K562 (cell line): ENCODE measurements around the gene UGT3A2. TPM values are rescaled to one million over a fixed set of nuclear protein-coding genes. Genes with fewer than 3 reads are reported as not detected.

Experiments used
- ATAC-seq: fragments of 200-7000 bp; cut with Tn5 transposase; 3 replicates; pipeline ENCODE4 v1.9.1; 2020; ENCODE audit warnings: moderate library complexity
- BruUV-seq: library from RNA; stranded (reverse); fragments of 400-500 nt; replicated peaks from 2 replicates; lab custom pipeline; 2021; lab: Mats Ljungman, UMichigan
- CTCF ChIA-PET: fragments of 300-600 bp; formaldehyde crosslinking; extraction: SDS; loops from one replicate; lab custom pipeline; 2021; ENCODE audit warnings: low intra/inter-chr PET ratio; lab: Yijun Ruan, JAX
- POLR2A ChIA-PET: fragments of 300-600, 350-650 bp; sonication (Branson Sonifier 250); formaldehyde crosslinking; extraction: SDS; loops from one replicate; lab custom pipeline; 2021; ENCODE audit warnings: antibody characterized with exemption, inconsistent platforms; lab: Yijun Ruan, JAX
- DNase-seq, 4 experiments: peaks; one replicate each; pipeline versions ENCODE4 v3.0.0 to v3.0.0-alpha.2; 2011 to 2018; ENCODE audit warnings: low spot score in 3 of 4, mixed read lengths in 3 of 4; ENCODE audit errors: extremely low read depth in 1 of 4
- FAIRE-seq: peaks from 2 replicates; lab custom pipeline; 2011; peaks lifted over from hg19 to GRCh38; lab: Jason Lieb, UNC
- H2AFZ ChIP-seq: 2 replicates; pipeline ENCODE4 v1.6.0; 2011; ENCODE audit warnings: low read depth, low read length, control low read depth, inconsistent platforms
- H3K27ac ChIP-seq: fragments of 200-600 bp; 3 replicates; pipeline ENCODE4 v1.8.0; 2011; ENCODE audit warnings: low read depth, mild to moderate bottlenecking, control low read depth, inconsistent platforms, low read length, moderate library complexity, mixed read lengths; ENCODE audit errors: extremely low read depth
- H3K27me3 ChIP-seq, 2 experiments: fragments of 300-600 bp in 1 of 2; 2 replicates in 1 of 2; 3 replicates in 1 of 2; pipeline versions ENCODE4 v1.6.0 to v1.8.0; 2011; ENCODE audit warnings: inconsistent platforms in 2 of 2, low read length in 2 of 2, mild to moderate bottlenecking in 1 of 2, mixed read lengths in 1 of 2, moderate library complexity in 1 of 2; ENCODE audit not compliant: control insufficient read depth in 2 of 2, insufficient read depth in 2 of 2
- H3K36me3 ChIP-seq: fragments of 300-600 bp; 3 replicates; pipeline ENCODE4 v1.8.0; 2011; ENCODE audit warnings: mild to moderate bottlenecking, low read length, inconsistent platforms; ENCODE audit not compliant: control insufficient read depth, insufficient read depth
- H3K4me1 ChIP-seq, 2 experiments: fragments of 200-600 bp in 1 of 2; replicated peaks in 1 of 2; 2 replicates in 1 of 2; 3 replicates in 1 of 2; pipeline versions ENCODE4 v1.5.1 to v1.8.0; 2011; ENCODE audit warnings: inconsistent platforms in 2 of 2, low read length in 2 of 2, mild to moderate bottlenecking in 1 of 2, mixed read lengths in 1 of 2, moderate library complexity in 1 of 2; ENCODE audit not compliant: control insufficient read depth in 2 of 2, insufficient read depth in 2 of 2
- H3K4me2 ChIP-seq: 2 replicates; pipeline ENCODE4 v1.6.1; 2011; ENCODE audit warnings: low read length, control low read depth, inconsistent platforms, mixed read lengths; ENCODE audit not compliant: insufficient read depth
- H3K4me3 ChIP-seq: fragments of 200-600 bp; sonication (generic), shearing (Covaris generic); 2 replicates; pipeline ENCODE4 v1.5.1; 2016; ENCODE audit warnings: control low read depth, inconsistent platforms
- H3K79me2 ChIP-seq: fragments of 200-600 bp; 3 replicates; pipeline ENCODE4 v1.8.0; 2011; ENCODE audit warnings: low read length, inconsistent platforms; ENCODE audit not compliant: control insufficient read depth, insufficient read depth
- H3K9ac ChIP-seq, 2 experiments: 2 replicates each; pipeline versions ENCODE4 v1.6.0 to v1.6.1; 2011; ENCODE audit warnings: low read depth in 2 of 2, low read length in 2 of 2, control low read depth in 1 of 2, inconsistent platforms in 1 of 2, mild to moderate bottlenecking in 1 of 2, mixed read lengths in 1 of 2; ENCODE audit not compliant: insufficient read depth in 1 of 2
- H3K9me1 ChIP-seq: one replicate; pipeline ENCODE4 v1.6.0; 2011; ENCODE audit warnings: inconsistent platforms, mild to moderate bottlenecking, low read length, moderate library complexity; ENCODE audit not compliant: control insufficient read depth, insufficient read depth
- H3K9me3 ChIP-seq: replicated peaks from 2 replicates; pipeline ENCODE4 v1.5.1; 2011; ENCODE audit warnings: low read depth, low read length, inconsistent platforms; ENCODE audit not compliant: control insufficient read depth, insufficient read depth
- H4K20me1 ChIP-seq: replicated peaks from 2 replicates; pipeline ENCODE4 v1.6.1; 2011; ENCODE audit warnings: low read length, inconsistent platforms, mixed read lengths; ENCODE audit not compliant: control insufficient read depth, insufficient read depth
- JUN ChIP-seq, 2 experiments: sonication (generic) in 1 of 2; formaldehyde crosslinking in 1 of 2; IDR thresholded peaks; 2 replicates each; pipeline versions ENCODE4 v1.6.1 to v1.8.0; 2012 to 2022; ENCODE audit warnings: borderline replicate concordance in 2 of 2, mild to moderate bottlenecking in 2 of 2, improper control_type of control experiment in 1 of 2, low read depth in 1 of 2, low read length in 1 of 2, missing genetic modification reagents in 1 of 2
- JUNB ChIP-seq: fragments of 450-650 bp; formaldehyde crosslinking; conservative IDR thresholded peaks from 2 replicates; pipeline ENCODE4 v1.4.0; 2020; ENCODE audit warnings: mild to moderate bottlenecking
- KDM4B ChIP-seq, 2 experiments: fragments of 450-650 bp in 1 of 2; sonication (generic) in 1 of 2; IDR thresholded peaks; 2 replicates each; pipeline ENCODE4 v1.6.1; 2016 to 2017; ENCODE audit warnings: borderline replicate concordance in 2 of 2, antibody characterized with exemption in 1 of 2, low read depth in 1 of 2, mild to moderate bottlenecking in 1 of 2
- KLF13 ChIP-seq: fragments of 450-650 bp; IDR thresholded peaks from 2 replicates; pipeline ENCODE4 v1.6.1; 2016; ENCODE audit warnings: missing genetic modification characterization, low read depth, mild to moderate bottlenecking, missing compliant biosample characterization, moderate library complexity, borderline replicate concordance
- LARP7 ChIP-seq: fragments of 450-650 bp; IDR thresholded peaks from 2 replicates; pipeline ENCODE4 v1.6.1; 2016
- RBBP5 ChIP-seq: fragments of 200-600 bp; sonication (generic); IDR thresholded peaks from 2 replicates; pipeline ENCODE4 v1.6.1; 2012; ENCODE audit warnings: borderline replicate concordance, mild to moderate bottlenecking, low read length, control low read depth, inconsistent platforms; ENCODE audit not compliant: insufficient read depth, poor library complexity, severe bottlenecking
- SAFB2 ChIP-seq: fragments of 200-400 bp; formaldehyde crosslinking; IDR thresholded peaks from 2 replicates; pipeline ENCODE4 v1.6.1; 2018; ENCODE audit warnings: borderline replicate concordance, low read length, low read depth, moderate library complexity; ENCODE audit not compliant: severe bottlenecking
- ZC3H4 ChIP-seq: sonication (generic); formaldehyde crosslinking; IDR thresholded peaks from 2 replicates; pipeline ENCODE4 v1.9.0; 2021; ENCODE audit warnings: missing genetic modification reagents, borderline replicate concordance
- ZNF551 ChIP-seq: fragments of 250-450 bp; sonication (Bioruptor Pico); IDR thresholded peaks from 2 replicates; pipeline ENCODE4 v1.5.0; 2021; ENCODE audit warnings: mild to moderate bottlenecking, moderate library complexity
- ZNF695 ChIP-seq: fragments of 450-650 bp; formaldehyde crosslinking; IDR thresholded peaks from 2 replicates; pipeline ENCODE4 v1.4.0; 2020; ENCODE audit warnings: mild to moderate bottlenecking, moderate library complexity
- WGBS: fragments of 100-300 bp; shearing (Covaris generic); methylation state at CpG from one replicate; pipeline ENCODE4 v1.1.6; 2016; ENCODE audit warnings: low coverage, mixed read lengths; ENCODE audit not compliant: insufficient coverage; ENCODE audit errors: missing lambda C conversion rate; 5-methylcytosine and 5-hydroxymethylcytosine counted together
- in situ Hi-C: fragments of 300-500 bp; cut with MboI; formaldehyde crosslinking; loops from 4 replicates; pipeline ENCODE4 v1.15.0; 2018; ENCODE audit warnings: inconsistent platforms, mixed read lengths
- intact Hi-C: fragments of 100-400 bp; cut with micrococcal nuclease; formaldehyde crosslinking; loops from 2 replicates; pipeline ENCODE4 v1.14.2; 2022
- polyA plus RNA-seq, 8 experiments: library from polyadenylated mRNA; depleted of rRNA in 4 of 8; stranded (reverse) in 5 of 8; unstranded in 3 of 8; fragments of >200 nt; fragmentation: Nextera tagmentation in 2 of 8; fragmentation: Illumina TruSeq in 1 of 8; extraction: Ambion mirVana in 2 of 8; extraction: Trizol in 1 of 8; gene quantifications; 2 replicates each; pipeline versions ENCODE4 v1.2.1 to v1.2.3, GENCODE V29; 2011 to 2014; ENCODE audit warnings: inconsistent platforms in 1 of 8, missing spikeins in 1 of 8
- total RNA-seq, 7 experiments: library from RNA; depleted of rRNA in 6 of 7; stranded (reverse); fragments of >200 nt in 6 of 7; fragmentation: Illumina TruSeq in 2 of 7; extraction: Trizol in 2 of 7; gene quantifications; 2 replicates each; pipeline versions ENCODE4 v1.2.1 to v1.2.3, GENCODE V29; 2011 to 2021; ENCODE audit warnings: low replicate concordance in 1 of 7
- TF ChIP-seq, protein P1 (sequence below): fragments of 450-650 bp; formaldehyde crosslinking; IDR thresholded peaks from 2 replicates; pipeline ENCODE4 v1.4.0; 2020; ENCODE audit warnings: mild to moderate bottlenecking, moderate library complexity
- TF ChIP-seq, protein P2 (sequence below): fragments of 250-450 bp; sonication (Bioruptor Pico); IDR thresholded peaks from 2 replicates; pipeline ENCODE4 v1.5.1; 2021; ENCODE audit warnings: mild to moderate bottlenecking
- TF ChIP-seq, protein P3 (sequence below): sonication (generic); formaldehyde crosslinking; IDR thresholded peaks from 2 replicates; pipeline ENCODE4 v1.9.0; 2022; ENCODE audit warnings: mild to moderate bottlenecking, missing genetic modification reagents

UGT3A2 gene
- total and polyA plus RNA-seq, 9 of the 15 experiments (the other 6 are each of a cell fraction or from before 2014, with no cell fraction given), result not detected

DNA sequence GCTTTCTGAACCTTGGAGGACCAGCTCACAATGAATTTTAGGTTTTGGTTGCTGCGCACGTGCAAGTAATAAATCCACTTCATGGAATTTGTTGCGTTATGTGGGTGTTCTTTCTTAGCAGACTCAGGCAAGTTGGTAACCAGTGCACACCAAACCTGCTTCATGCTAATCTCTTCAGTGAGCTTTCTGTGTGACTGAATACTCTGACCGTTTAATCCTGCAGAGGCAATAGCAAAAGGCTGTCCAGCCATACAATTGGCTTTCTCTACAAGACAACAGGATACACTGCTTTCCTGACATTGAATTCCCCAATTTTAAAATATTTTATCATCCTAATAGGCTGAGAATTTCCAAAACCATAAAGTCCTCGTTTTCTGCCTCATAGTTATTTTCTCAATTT, 10.3 kb downstream of the UGT3A2 start:
- intact Hi-C loops (no loop called here), in situ Hi-C loops (no loop called here)
- Histone ChIP-seq H3K9me1 (no peaks in the 10 kb centered on the region), H3K27me3 (peaks cover 0 to 5% of the 10 kb centered on the region in 2 experiments; a peak in 3 of 5 replicates), H3K4me3 (no peak overlapping the region)
- POLR2A ChIA-PET, result interaction anchor here (0.7 kb wide), 1 partner anchor 24 kb away, joined by 3 read pairs; no protein-coding TSS in a partner anchor
- WGBS, result 0% methylated on average over 5 of the region's 5 CpGs
- no peak for DNase-seq
- TF ChIP-seq, protein P1, sequence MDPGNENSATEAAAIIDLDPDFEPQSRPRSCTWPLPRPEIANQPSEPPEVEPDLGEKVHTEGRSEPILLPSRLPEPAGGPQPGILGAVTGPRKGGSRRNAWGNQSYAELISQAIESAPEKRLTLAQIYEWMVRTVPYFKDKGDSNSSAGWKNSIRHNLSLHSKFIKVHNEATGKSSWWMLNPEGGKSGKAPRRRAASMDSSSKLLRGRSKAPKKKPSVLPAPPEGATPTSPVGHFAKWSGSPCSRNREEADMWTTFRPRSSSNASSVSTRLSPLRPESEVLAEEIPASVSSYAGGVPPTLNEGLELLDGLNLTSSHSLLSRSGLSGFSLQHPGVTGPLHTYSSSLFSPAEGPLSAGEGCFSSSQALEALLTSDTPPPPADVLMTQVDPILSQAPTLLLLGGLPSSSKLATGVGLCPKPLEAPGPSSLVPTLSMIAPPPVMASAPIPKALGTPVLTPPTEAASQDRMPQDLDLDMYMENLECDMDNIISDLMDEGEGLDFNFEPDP (CRISPR knock-in tag), result no peak
- TF ChIP-seq ZNF695 (CRISPR knock-in tag) (no peak), JUNB (CRISPR knock-in tag) (no peak), KDM4B (IDR thresholded peaks at IDR 0.05; ENCODE audit: borderline replicate concordance in 2 of 2, low read depth in 1 of 2) (no peak), ZC3H4 (CRISPR knock-in tag) (no peak), KLF13 (tag) (no peak), RBBP5 (no peak), SAFB2 (no peak), LARP7 (no peak), ZNF551 (CRISPR knock-in tag) (no peak), JUN (IDR thresholded peaks at IDR 0.05; ENCODE audit: borderline replicate concordance, low read depth, low read length) (no peak), JUN (CRISPR knock-in tag; IDR thresholded peaks at IDR 0.05; ENCODE audit: borderline replicate concordance) (no peak)
- TF ChIP-seq, protein P2, sequence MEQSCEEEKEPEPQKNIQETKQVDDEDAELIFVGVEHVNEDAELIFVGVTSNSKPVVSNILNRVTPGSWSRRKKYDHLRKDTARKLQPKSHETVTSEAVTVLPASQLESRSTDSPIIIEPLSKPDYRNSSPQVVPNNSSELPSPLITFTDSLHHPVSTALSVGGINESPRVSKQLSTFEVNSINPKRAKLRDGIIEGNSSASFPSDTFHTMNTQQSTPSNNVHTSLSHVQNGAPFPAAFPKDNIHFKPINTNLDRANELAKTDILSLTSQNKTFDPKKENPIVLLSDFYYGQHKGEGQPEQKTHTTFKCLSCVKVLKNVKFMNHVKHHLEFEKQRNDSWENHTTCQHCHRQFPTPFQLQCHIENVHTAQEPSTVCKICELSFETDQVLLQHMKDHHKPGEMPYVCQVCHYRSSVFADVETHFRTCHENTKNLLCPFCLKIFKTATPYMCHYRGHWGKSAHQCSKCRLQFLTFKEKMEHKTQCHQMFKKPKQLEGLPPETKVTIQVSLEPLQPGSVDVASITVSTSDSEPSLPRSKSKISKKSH (CRISPR knock-in tag), result no peak
- TF ChIP-seq, protein P3, sequence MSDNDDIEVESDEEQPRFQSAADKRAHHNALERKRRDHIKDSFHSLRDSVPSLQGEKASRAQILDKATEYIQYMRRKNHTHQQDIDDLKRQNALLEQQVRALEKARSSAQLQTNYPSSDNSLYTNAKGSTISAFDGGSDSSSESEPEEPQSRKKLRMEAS, result no peak
- TF ChIP-seq, all 486 proteins: peak for 0
- no peak for ATAC-seq
- BruUV-seq, result no TSS peak
- Histone ChIP-seq H3K4me1 (no peaks in the 10 kb centered on the region), H2AFZ (no peak overlapping the region), H3K27ac (no peak overlapping the region), H4K20me1 (no peaks in the 10 kb centered on the region), H3K79me2 (no peaks in the 10 kb centered on the region), H3K4me2 (no peak overlapping the region), H3K9me3 (no peaks in the 10 kb centered on the region), H3K36me3 (no peaks in the 10 kb centered on the region), H3K9ac (no peak overlapping the region)
- no peak for FAIRE-seq
- CTCF ChIA-PET, result no interaction called here
